ENCODE results near the gene EDAR. TPM values are rescaled to one million over a fixed set of nuclear protein-coding genes. Genes with fewer than 3 reads are reported as not detected.

The EDAR gene
- total RNA-seq, 3 donors from 2014 or later (not counting 1 experiment from before 2014, with no cell fraction given): 0.11 to 0.23 TPM; not detected in 1

- H3K9me3 ChIP-seq (ENCODE audit: control insufficient read depth, insufficient read depth, low read length): peaks cover 15% of the 10 kb centered on the region
Observed at GRCh38 chr2:108942231-108942825, 46.7 kb downstream of the EDAR start.

GRCh38 chr2:108941767-108942166 lies 47.3 kb downstream of the EDAR start:
- no peak for ATAC-seq
- no peaks in the 10 kb centered on the region for H3K36me3 ChIP-seq (ENCODE audit: control insufficient read depth, insufficient read depth, low read length)
- no peak overlapping the region for H3K4me3 Mint-ChIP-seq
- H3K27ac Mint-ChIP-seq: no peak overlapping the region
- 85% methylated on average over 9 of the region's 9 CpGs for WGBS (ENCODE audit: insufficient coverage)
- no peak for TF ChIP-seq CTCF (IDR thresholded peaks at IDR 0.05)
- H3K27ac ChIP-seq (ENCODE audit: low read length): no peak overlapping the region
- peaks cover 0 to 3% of the 10 kb centered on the region in 2 donors for H3K27me3 Mint-ChIP-seq (ENCODE audit: low read depth in 2 of 2)
- H3K27me3 ChIP-seq (ENCODE audit: control insufficient read depth, insufficient read depth, low read length): no peaks in the 10 kb centered on the region
- no peaks in the 10 kb centered on the region for H3K4me1 Mint-ChIP-seq
- no peaks in the 10 kb centered on the region for H3K4me1 ChIP-seq (ENCODE audit: control insufficient read depth, insufficient read depth, low read length)
- no peaks in the 10 kb centered on the region for H3K36me3 Mint-ChIP-seq
- intact Hi-C loops (cut with micrococcal nuclease): no loop called here
- peaks cover 9% of the 10 kb centered on the region for H3K9me3 ChIP-seq (ENCODE audit: control insufficient read depth, insufficient read depth, low read length)
- H3K9me3 Mint-ChIP-seq: no peaks in the 10 kb centered on the region
- H3K4me3 ChIP-seq (ENCODE audit: low read length): no peak overlapping the region
- no peak for DNase-seq

More at GRCh38 chr2:108942231-108942825, 46.7 kb downstream of the EDAR start:
- Mint-ChIP-seq H3K27me3 (ENCODE audit: low read depth in 2 of 2) (peaks cover 0 to 3% of the 10 kb centered on the region in 2 donors), H3K4me1 (no peaks in the 10 kb centered on the region), H3K4me3 (no peak overlapping the region), H3K9me3 (no peaks in the 10 kb centered on the region), H3K36me3 (no peaks in the 10 kb centered on the region), H3K27ac (no peak overlapping the region)
- intact Hi-C loops (cut with micrococcal nuclease): no loop called here
- H3K36me3 ChIP-seq (ENCODE audit: control insufficient read depth, insufficient read depth, low read length): no peaks in the 10 kb centered on the region
- WGBS (ENCODE audit: insufficient coverage): 95% methylated on average over 34 of the region's 34 CpGs
- H3K4me1 ChIP-seq (ENCODE audit: control insufficient read depth, insufficient read depth, low read length): no peaks in the 10 kb centered on the region
- no peaks in the 10 kb centered on the region for H3K27me3 ChIP-seq (ENCODE audit: control insufficient read depth, insufficient read depth, low read length)
- ATAC-seq (no peak), DNase-seq (no peak)
- TF ChIP-seq CTCF (IDR thresholded peaks at IDR 0.05): no peak
- H3K4me3 ChIP-seq (ENCODE audit: low read length): no peak overlapping the region
- H3K27ac ChIP-seq (ENCODE audit: low read length): no peak overlapping the region

GRCh38 chr2:108941161-108941665 lies 47.8 kb downstream of the EDAR start:
- peaks cover 0 to 3% of the 10 kb centered on the region in 2 donors for H3K27me3 Mint-ChIP-seq (ENCODE audit: low read depth in 2 of 2)
- H3K9me3 ChIP-seq (ENCODE audit: control insufficient read depth, insufficient read depth, low read length): peaks cover 4% of the 10 kb centered on the region
- no peaks in the 10 kb centered on the region for H3K9me3 Mint-ChIP-seq
- H3K4me3 ChIP-seq (ENCODE audit: low read length): no peak overlapping the region
- intact Hi-C loops (cut with micrococcal nuclease): no loop called here
- no peaks in the 10 kb centered on the region for H3K36me3 Mint-ChIP-seq
- no peaks in the 10 kb centered on the region for H3K36me3 ChIP-seq (ENCODE audit: control insufficient read depth, insufficient read depth, low read length)
- no peak overlapping the region for H3K27ac Mint-ChIP-seq
- H3K27me3 ChIP-seq (ENCODE audit: control insufficient read depth, insufficient read depth, low read length): no peaks in the 10 kb centered on the region
- H3K27ac ChIP-seq (ENCODE audit: low read length): no peak overlapping the region
- 73% methylated on average over 8 of the region's 8 CpGs for WGBS (ENCODE audit: insufficient coverage)
- no peaks in the 10 kb centered on the region for H3K4me1 ChIP-seq (ENCODE audit: control insufficient read depth, insufficient read depth, low read length)
- H3K4me3 Mint-ChIP-seq: no peak overlapping the region
- H3K4me1 Mint-ChIP-seq: no peaks in the 10 kb centered on the region
- ATAC-seq (no peak), DNase-seq (no peak)
- no peak for TF ChIP-seq CTCF (IDR thresholded peaks at IDR 0.05)

GRCh38 chr2:108940156-108940555 lies 48.9 kb downstream of the EDAR start:
- WGBS (ENCODE audit: insufficient coverage): 92% methylated on average over 13 of the region's 13 CpGs
- no peaks in the 10 kb centered on the region for H3K4me1 Mint-ChIP-seq

More at GRCh38 chr2:108940156-108940555, 48.9 kb downstream of the EDAR start:
- Mint-ChIP-seq H3K27me3 (ENCODE audit: low read depth in 2 of 2) (peaks cover 0 to 3% of the 10 kb centered on the region in 2 donors), H3K36me3 (no peaks in the 10 kb centered on the region), H3K27ac (no peak overlapping the region), H3K4me3 (no peak overlapping the region), H3K9me3 (no peaks in the 10 kb centered on the region)
- DNase-seq (no peak), ATAC-seq (no peak)
- Histone ChIP-seq H3K27me3 (ENCODE audit: control insufficient read depth, insufficient read depth, low read length) (no peaks in the 10 kb centered on the region), H3K9me3 (ENCODE audit: control insufficient read depth, insufficient read depth, low read length) (no peaks in the 10 kb centered on the region), H3K4me1 (ENCODE audit: control insufficient read depth, insufficient read depth, low read length) (no peaks in the 10 kb centered on the region), H3K36me3 (ENCODE audit: control insufficient read depth, insufficient read depth, low read length) (no peaks in the 10 kb centered on the region), H3K4me3 (ENCODE audit: low read length) (no peak overlapping the region), H3K27ac (ENCODE audit: low read length) (no peak overlapping the region)
- no peak for TF ChIP-seq CTCF (IDR thresholded peaks at IDR 0.05)
- intact Hi-C loops (cut with micrococcal nuclease): no loop called here
